GM18499 (cell line): Measurements from ENCODE around the gene USP3.

Experiments
- ATAC-seq: cut with Tn5 transposase; IDR thresholded peaks from one replicate; pipeline ENCODE4 v1.9.1; 2021; ENCODE audit warnings: moderate number of reproducible peaks; ENCODE audit not compliant: insufficient read depth, unreplicated experiment

Gene USP3

DNA sequence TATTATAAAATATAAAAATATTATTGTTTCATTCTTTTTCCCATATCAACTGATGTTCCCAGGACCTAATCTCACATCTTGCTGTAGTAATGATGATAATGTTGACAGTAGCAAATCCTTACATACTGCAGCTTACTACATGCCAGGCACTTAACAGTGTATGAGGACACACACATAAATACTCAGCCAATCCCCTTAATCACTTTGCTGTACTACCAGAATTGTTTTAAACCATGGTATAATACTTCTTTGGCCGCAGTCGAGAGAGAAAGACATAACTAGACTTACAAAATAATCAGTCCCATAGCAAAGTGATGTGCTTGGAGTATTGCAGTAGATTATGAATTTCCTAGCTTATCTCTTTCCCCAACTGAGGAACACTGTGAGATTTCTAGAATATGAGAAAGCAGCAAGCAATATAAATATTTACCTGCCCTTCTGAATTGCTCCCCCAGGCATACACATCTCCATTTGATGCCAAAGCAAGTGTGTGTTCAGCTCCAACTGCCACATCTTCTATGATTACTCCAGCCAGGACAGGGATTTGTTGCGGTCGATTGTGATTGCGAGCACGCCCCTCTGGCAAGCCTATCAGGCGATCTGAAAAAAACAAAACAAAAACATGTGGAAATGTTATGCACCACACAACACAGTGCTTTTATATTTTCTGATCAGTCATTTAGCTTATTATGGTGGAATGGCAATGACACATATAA is 125.8 kb downstream of the USP3 start:
- no peak for ATAC-seq

DNA sequence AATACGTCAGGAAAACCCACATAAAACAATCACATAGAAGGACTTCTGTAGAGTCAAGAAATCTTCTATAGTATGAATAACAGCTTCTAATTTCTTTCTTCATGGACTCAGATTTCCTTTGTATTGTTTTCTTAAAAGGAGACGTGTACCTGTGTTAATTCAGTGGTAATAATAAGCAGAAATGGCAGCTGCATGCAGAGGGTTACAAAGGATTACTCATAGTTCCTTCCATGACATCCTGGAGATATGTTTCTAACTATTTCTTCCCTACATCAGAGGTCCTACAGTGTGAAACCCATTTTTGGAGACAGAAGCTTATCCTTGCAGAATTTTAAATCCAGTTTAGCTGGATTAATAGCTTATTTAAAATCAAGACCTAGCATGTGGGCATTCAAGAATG is 128.9 kb downstream of the USP3 start:
- ATAC-seq, result no peak

DNA sequence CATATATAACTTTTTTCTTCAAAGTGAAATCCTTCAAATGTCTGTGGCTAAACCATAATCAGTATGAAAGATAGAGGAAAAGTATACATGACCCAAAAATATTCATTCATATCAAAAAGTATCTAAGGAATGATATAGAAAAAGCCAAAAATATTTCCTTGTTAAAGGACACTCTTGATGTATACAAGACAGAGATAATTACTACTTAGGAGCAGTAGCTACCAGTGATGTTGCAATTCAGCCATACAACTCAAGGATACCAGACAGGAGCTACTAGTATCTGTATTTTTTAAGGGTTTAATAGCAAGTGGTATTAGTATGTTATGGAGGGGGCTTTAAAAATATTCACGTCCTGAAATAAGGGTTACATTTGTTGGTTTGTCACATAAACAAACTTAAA is 129.8 kb downstream of the USP3 start:
- ATAC-seq, result no peak

DNA sequence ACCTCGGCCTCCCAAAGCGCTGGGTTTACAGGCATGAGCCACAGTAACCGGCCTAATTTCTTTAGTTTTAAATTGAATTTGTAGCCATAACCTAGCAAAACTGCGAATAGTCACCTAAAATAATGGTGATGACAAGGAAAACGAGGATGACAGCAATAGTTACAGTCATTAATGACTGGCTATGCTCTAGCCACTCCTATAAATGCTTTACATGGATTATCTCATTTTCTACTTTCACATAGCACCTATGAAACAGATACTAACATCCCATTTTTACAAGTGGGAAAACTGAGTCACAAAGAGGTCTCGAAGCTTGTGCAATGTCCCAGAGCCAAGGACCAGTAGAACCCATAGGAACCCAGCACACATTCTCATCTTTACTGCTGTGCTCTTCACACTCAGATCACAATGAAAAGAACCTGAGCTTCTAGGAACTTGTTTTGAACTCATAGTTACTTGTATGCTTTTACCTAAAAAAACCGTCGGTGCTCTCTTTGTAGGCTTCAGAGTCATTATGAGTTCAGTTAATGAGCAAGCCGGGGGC is 132.2 kb downstream of the USP3 start:
- no peak for ATAC-seq

- no peak for ATAC-seq
These were observed 134.4 kb downstream of the USP3 start for GRCh38 chr15:63638839-63639238.

DNA sequence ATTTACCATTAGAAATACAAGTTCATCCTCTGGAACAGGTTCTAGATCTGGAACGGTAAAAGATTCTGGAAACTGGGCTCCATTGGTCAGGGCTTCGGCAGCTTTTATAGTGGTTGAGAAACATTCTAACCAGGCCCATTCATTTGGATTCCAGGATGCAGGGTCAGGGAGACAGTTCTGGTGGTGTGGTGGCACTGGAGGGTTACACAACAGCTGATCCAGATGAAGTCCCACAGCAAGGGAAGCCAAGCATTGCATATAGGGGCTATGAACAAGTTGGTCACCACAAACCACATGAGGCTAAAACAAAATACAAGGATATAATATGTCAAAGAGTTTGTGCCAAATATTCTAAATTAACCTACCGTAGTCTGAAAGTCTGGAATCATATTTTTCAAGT is 135.8 kb downstream of the USP3 start:
- ATAC-seq, result no peak
